Measurements from ENCODE around the gene TMEM130.

Gene TMEM130

GRCh38 chr7:98808751-98809460 lies 60.9 kb downstream of the TMEM130 start:
- no peak for ATAC-seq (ENCODE audit: insufficient read depth, low read depth)
- H3K9me3 ChIP-seq (ENCODE audit: insufficient read depth, low read length, severe bottlenecking): no peaks in the 10 kb centered on the region

GRCh38 chr7:98807068-98808048 lies 62.5 kb downstream of the TMEM130 start:
- no peaks in the 10 kb centered on the region for H3K79me2 ChIP-seq (ENCODE audit: insufficient read depth, low read length)
- H3K27me3 ChIP-seq (ENCODE audit: insufficient read depth, low read length, poor library complexity): no peaks in the 10 kb centered on the region
- H3K9me3 ChIP-seq (ENCODE audit: insufficient read depth, low read length, severe bottlenecking): no peaks in the 10 kb centered on the region
- ATAC-seq (ENCODE audit: insufficient read depth, low read depth) (no peak), DNase-seq (no peak)
- H2AFZ ChIP-seq (ENCODE audit: low read depth, low read length): no peak overlapping the region
- no peaks in the 10 kb centered on the region for H4K20me1 ChIP-seq (ENCODE audit: insufficient read depth, low read length)
- no peak overlapping the region for H3K27ac ChIP-seq (ENCODE audit: low read length)
- no peak overlapping the region for H3K9ac ChIP-seq (ENCODE audit: low read depth, low read length)
- no peak overlapping the region for H3K4me2 ChIP-seq (ENCODE audit: insufficient read depth, low read length)
- no peaks in the 10 kb centered on the region for H3K4me1 ChIP-seq (ENCODE audit: insufficient read depth, low read length)
- TF ChIP-seq, protein P1, sequence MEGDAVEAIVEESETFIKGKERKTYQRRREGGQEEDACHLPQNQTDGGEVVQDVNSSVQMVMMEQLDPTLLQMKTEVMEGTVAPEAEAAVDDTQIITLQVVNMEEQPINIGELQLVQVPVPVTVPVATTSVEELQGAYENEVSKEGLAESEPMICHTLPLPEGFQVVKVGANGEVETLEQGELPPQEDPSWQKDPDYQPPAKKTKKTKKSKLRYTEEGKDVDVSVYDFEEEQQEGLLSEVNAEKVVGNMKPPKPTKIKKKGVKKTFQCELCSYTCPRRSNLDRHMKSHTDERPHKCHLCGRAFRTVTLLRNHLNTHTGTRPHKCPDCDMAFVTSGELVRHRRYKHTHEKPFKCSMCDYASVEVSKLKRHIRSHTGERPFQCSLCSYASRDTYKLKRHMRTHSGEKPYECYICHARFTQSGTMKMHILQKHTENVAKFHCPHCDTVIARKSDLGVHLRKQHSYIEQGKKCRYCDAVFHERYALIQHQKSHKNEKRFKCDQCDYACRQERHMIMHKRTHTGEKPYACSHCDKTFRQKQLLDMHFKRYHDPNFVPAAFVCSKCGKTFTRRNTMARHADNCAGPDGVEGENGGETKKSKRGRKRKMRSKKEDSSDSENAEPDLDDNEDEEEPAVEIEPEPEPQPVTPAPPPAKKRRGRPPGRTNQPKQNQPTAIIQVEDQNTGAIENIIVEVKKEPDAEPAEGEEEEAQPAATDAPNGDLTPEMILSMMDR (IDR thresholded peaks at IDR 0.05; ENCODE audit: borderline replicate concordance, extremely low read depth, low read length, poor library complexity, severe bottlenecking): no peak
- TF ChIP-seq EZH2 (IDR thresholded peaks at IDR 0.05; ENCODE audit: borderline replicate concordance, low read depth, low read length, severe bottlenecking): no peak
- H3K4me3 ChIP-seq (ENCODE audit: low read depth in 1 of 2, low read length in 2 of 2): no peak overlapping the region
- no peaks in the 10 kb centered on the region for H3K36me3 ChIP-seq (ENCODE audit: insufficient read depth, low read length)

More at GRCh38 chr7:98808751-98809460, 60.9 kb downstream of the TMEM130 start:
- no peak overlapping the region for H3K27ac ChIP-seq (ENCODE audit: low read length)
- H3K4me1 ChIP-seq (ENCODE audit: insufficient read depth, low read length): no peaks in the 10 kb centered on the region
- no peak overlapping the region for H3K4me2 ChIP-seq (ENCODE audit: insufficient read depth, low read length)
- H3K79me2 ChIP-seq (ENCODE audit: insufficient read depth, low read length): no peaks in the 10 kb centered on the region
- TF ChIP-seq, protein P1 (IDR thresholded peaks at IDR 0.05; ENCODE audit: borderline replicate concordance, extremely low read depth, low read length, poor library complexity, severe bottlenecking): no peak
- TF ChIP-seq EZH2 (IDR thresholded peaks at IDR 0.05; ENCODE audit: borderline replicate concordance, low read depth, low read length, severe bottlenecking): no peak
- no peaks in the 10 kb centered on the region for H3K27me3 ChIP-seq (ENCODE audit: insufficient read depth, low read length, poor library complexity)
- H2AFZ ChIP-seq (ENCODE audit: low read depth, low read length): no peak overlapping the region
- no peak overlapping the region for H3K9ac ChIP-seq (ENCODE audit: low read depth, low read length)
- no peak overlapping the region for H3K4me3 ChIP-seq (ENCODE audit: low read depth in 1 of 2, low read length in 2 of 2)
- DNase-seq: no peak
- no peaks in the 10 kb centered on the region for H4K20me1 ChIP-seq (ENCODE audit: insufficient read depth, low read length)
- H3K36me3 ChIP-seq (ENCODE audit: insufficient read depth, low read length): no peaks in the 10 kb centered on the region

GRCh38 chr7:98805956-98806838 lies 63.6 kb downstream of the TMEM130 start:
- DNase-seq: no peak

More at GRCh38 chr7:98805956-98806838, 63.6 kb downstream of the TMEM130 start:
- no peak overlapping the region for H3K4me2 ChIP-seq (ENCODE audit: insufficient read depth, low read length)
- H3K4me3 ChIP-seq (ENCODE audit: low read depth in 1 of 2, low read length in 2 of 2): no peak overlapping the region
- no peak for ATAC-seq (ENCODE audit: insufficient read depth, low read depth)
- no peaks in the 10 kb centered on the region for H4K20me1 ChIP-seq (ENCODE audit: insufficient read depth, low read length)
- no peaks in the 10 kb centered on the region for H3K36me3 ChIP-seq (ENCODE audit: insufficient read depth, low read length)
- no peaks in the 10 kb centered on the region for H3K9me3 ChIP-seq (ENCODE audit: insufficient read depth, low read length, severe bottlenecking)
- TF ChIP-seq, protein P1 (IDR thresholded peaks at IDR 0.05; ENCODE audit: borderline replicate concordance, extremely low read depth, low read length, poor library complexity, severe bottlenecking): no peak
- TF ChIP-seq EZH2 (IDR thresholded peaks at IDR 0.05; ENCODE audit: borderline replicate concordance, low read depth, low read length, severe bottlenecking): no peak
- H3K9ac ChIP-seq (ENCODE audit: low read depth, low read length): no peak overlapping the region
- H3K27me3 ChIP-seq (ENCODE audit: insufficient read depth, low read length, poor library complexity): no peaks in the 10 kb centered on the region
- H3K79me2 ChIP-seq (ENCODE audit: insufficient read depth, low read length): no peaks in the 10 kb centered on the region
- H3K4me1 ChIP-seq (ENCODE audit: insufficient read depth, low read length): no peaks in the 10 kb centered on the region
- H3K27ac ChIP-seq (ENCODE audit: low read length): no peak overlapping the region
- H2AFZ ChIP-seq (ENCODE audit: low read depth, low read length): no peak overlapping the region

Data from DND-41 (cell line).